Liver (tissue), 3 donors: ENCODE measurements around the gene PON2.

Experiments
- EGR1 ChIP-seq, 2 donors: IDR thresholded peaks; 2 replicates each; pipeline ENCODE4 v1.6.1; 2016 to 2018; ENCODE audit warnings: antibody characterized with exemption in 2 of 2, low read depth in 2 of 2
- FOXA1 ChIP-seq: IDR thresholded peaks from 2 replicates; pipeline ENCODE4 v1.6.1; 2016; ENCODE audit warnings: antibody characterized with exemption
- GABPA ChIP-seq, 2 donors: IDR thresholded peaks in 1 of 2; conservative IDR thresholded peaks in 1 of 2; 2 replicates each; pipeline ENCODE4 v1.6.1; 2016; ENCODE audit warnings: antibody characterized with exemption in 2 of 2, mild to moderate bottlenecking in 1 of 2, moderate library complexity in 1 of 2
- HNF4G ChIP-seq: IDR thresholded peaks from 2 replicates; pipeline ENCODE4 v1.6.1; 2016; ENCODE audit warnings: antibody characterized with exemption
- JUND ChIP-seq, 2 donors: IDR thresholded peaks; 2 replicates each; pipeline ENCODE4 v1.6.1; 2016; ENCODE audit warnings: antibody characterized with exemption in 2 of 2
- RAD21 ChIP-seq, 2 donors: IDR thresholded peaks; 2 replicates each; pipeline ENCODE4 v1.6.1; 2016; ENCODE audit warnings: antibody characterized with exemption in 2 of 2, mild to moderate bottlenecking in 2 of 2
- TAF1 ChIP-seq: conservative IDR thresholded peaks from 2 replicates; pipeline ENCODE4 v1.6.1; 2016; ENCODE audit warnings: antibody characterized with exemption, mild to moderate bottlenecking
- YY1 ChIP-seq: IDR thresholded peaks from 2 replicates; pipeline ENCODE4 v1.6.1; 2016; ENCODE audit warnings: antibody characterized with exemption, mild to moderate bottlenecking
- ZBTB33 ChIP-seq: IDR thresholded peaks from 2 replicates; pipeline ENCODE4 v1.6.1; 2016; ENCODE audit warnings: antibody characterized with exemption
- TF ChIP-seq, protein P1 (sequence below): IDR thresholded peaks from 2 replicates; pipeline ENCODE4 v1.6.1; 2016; ENCODE audit warnings: antibody characterized with exemption
- TF ChIP-seq, protein P2 (sequence below): fragments of 150-350 bp; IDR thresholded peaks from 2 replicates; pipeline ENCODE4 v1.5.1; 2017; ENCODE audit warnings: improper control_type of control experiment, low read depth, low read length; ENCODE audit not compliant: missing input control
- TF ChIP-seq, protein P3 (sequence below): IDR thresholded peaks from 2 replicates; pipeline ENCODE4 v1.6.1; 2016; ENCODE audit warnings: antibody characterized with exemption, mild to moderate bottlenecking
- donor health status: healthy.
- donor health status: healthy.

DNA sequence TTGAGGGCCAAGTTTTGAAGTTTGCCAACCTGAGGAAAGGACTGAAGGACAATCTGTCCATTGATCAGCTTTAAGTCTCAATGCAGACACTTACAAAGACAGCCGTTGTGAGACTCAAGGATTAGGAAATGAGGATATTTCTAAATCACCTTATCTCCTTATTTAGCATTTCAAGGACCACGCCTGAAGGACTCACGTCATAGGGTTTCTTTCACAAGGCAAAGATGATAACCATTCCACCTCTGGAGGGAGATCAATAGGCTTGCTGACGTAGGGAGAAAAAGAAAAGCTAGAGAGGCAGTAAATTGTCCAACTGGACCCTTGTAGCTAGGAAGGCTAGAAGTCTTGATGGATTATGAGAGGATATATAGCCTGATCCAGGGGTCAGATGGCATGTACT is 47.6 kb upstream of the PON2 start:
- TF ChIP-seq JUND (IDR thresholded peaks at IDR 0.05) (no peak), GABPA (IDR thresholded peaks at IDR 0.05 in 1 of 2, conservative IDR thresholded peaks at IDR 0.05 in 1 of 2) (no peak), RAD21 (IDR thresholded peaks at IDR 0.05) (no peak), YY1 (no peak), HNF4G (no peak), FOXA1 (no peak), TAF1 (no peak), EGR1 (IDR thresholded peaks at IDR 0.05; ENCODE audit: low read depth in 2 of 2) (no peak), ZBTB33 (no peak)
- TF ChIP-seq, protein P1, sequence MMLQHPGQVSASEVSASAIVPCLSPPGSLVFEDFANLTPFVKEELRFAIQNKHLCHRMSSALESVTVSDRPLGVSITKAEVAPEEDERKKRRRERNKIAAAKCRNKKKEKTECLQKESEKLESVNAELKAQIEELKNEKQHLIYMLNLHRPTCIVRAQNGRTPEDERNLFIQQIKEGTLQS, result no peak
- TF ChIP-seq, protein P2, sequence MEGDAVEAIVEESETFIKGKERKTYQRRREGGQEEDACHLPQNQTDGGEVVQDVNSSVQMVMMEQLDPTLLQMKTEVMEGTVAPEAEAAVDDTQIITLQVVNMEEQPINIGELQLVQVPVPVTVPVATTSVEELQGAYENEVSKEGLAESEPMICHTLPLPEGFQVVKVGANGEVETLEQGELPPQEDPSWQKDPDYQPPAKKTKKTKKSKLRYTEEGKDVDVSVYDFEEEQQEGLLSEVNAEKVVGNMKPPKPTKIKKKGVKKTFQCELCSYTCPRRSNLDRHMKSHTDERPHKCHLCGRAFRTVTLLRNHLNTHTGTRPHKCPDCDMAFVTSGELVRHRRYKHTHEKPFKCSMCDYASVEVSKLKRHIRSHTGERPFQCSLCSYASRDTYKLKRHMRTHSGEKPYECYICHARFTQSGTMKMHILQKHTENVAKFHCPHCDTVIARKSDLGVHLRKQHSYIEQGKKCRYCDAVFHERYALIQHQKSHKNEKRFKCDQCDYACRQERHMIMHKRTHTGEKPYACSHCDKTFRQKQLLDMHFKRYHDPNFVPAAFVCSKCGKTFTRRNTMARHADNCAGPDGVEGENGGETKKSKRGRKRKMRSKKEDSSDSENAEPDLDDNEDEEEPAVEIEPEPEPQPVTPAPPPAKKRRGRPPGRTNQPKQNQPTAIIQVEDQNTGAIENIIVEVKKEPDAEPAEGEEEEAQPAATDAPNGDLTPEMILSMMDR, result no peak
- TF ChIP-seq, protein P3, sequence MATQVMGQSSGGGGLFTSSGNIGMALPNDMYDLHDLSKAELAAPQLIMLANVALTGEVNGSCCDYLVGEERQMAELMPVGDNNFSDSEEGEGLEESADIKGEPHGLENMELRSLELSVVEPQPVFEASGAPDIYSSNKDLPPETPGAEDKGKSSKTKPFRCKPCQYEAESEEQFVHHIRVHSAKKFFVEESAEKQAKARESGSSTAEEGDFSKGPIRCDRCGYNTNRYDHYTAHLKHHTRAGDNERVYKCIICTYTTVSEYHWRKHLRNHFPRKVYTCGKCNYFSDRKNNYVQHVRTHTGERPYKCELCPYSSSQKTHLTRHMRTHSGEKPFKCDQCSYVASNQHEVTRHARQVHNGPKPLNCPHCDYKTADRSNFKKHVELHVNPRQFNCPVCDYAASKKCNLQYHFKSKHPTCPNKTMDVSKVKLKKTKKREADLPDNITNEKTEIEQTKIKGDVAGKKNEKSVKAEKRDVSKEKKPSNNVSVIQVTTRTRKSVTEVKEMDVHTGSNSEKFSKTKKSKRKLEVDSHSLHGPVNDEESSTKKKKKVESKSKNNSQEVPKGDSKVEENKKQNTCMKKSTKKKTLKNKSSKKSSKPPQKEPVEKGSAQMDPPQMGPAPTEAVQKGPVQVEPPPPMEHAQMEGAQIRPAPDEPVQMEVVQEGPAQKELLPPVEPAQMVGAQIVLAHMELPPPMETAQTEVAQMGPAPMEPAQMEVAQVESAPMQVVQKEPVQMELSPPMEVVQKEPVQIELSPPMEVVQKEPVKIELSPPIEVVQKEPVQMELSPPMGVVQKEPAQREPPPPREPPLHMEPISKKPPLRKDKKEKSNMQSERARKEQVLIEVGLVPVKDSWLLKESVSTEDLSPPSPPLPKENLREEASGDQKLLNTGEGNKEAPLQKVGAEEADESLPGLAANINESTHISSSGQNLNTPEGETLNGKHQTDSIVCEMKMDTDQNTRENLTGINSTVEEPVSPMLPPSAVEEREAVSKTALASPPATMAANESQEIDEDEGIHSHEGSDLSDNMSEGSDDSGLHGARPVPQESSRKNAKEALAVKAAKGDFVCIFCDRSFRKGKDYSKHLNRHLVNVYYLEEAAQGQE, result no peak
